ENCODE data around the gene DDIT3. TPM values are rescaled to one million over a fixed set of nuclear protein-coding genes. Genes with fewer than 3 reads are reported as not detected.

DDIT3 gene
- total RNA-seq, 2 experiments from 2014 or later = 32.3 to 42.7 TPM

DNA sequence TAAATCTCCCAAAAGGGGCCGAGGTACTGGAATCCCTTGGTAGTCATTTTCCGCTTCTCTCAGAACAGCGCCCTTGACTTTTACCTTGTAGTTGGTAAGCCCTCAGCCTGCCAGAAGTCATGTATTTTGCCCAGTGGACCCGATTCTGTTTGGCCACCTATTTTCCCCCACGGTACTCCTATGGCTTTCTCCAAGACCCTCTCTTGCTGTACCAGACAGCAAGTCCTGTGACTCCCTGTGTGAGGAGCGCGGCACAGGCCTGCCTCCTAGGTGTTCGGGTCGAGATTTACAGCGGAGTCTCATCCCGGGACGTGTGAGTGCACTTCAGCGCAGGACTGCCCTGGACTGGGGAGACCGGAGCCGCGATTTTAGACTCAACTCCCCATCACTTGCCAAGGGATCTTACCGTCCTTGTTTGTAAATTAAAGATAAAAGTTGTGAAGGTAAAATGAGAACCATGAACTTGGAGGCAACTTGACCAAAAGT is 1.3 kb upstream of the DDIT3 start:
- ChIA-PET CTCF (ENCODE audit: unreplicated experiment) (no interaction called here), POLR2A (interaction anchor here (0.7 to 1.2 kb wide), 2 partner anchors 42 to 110 kb away, joined by 3 to 4 read pairs; partner anchors contain the start of gene ARHGAP9)
- peaks cover 44% of the 10 kb centered on the region for H3K79me2 ChIP-seq (ENCODE audit: insufficient read depth, low read depth, low read length)
- peaks cover 60% of the 10 kb centered on the region for H3K36me3 ChIP-seq (ENCODE audit: insufficient read depth, low read length)
- peak overlapping the region; percentile 54; the same call in 1 of the 2 replicates for H2AFZ ChIP-seq (ENCODE audit: low read length)
- peaks cover 22% of the 10 kb centered on the region for H4K20me1 ChIP-seq (ENCODE audit: insufficient read depth, low read length)
- intact Hi-C loops (cut with micrococcal nuclease; ENCODE audit: unreplicated experiment) = loop anchor here (2.0 to 5.0 kb wide), 4 partner anchors 25 to 281 kb away; partner anchors contain the start of genes CDK4, DCTN2 and PIP4K2C
- no TSS peak for BruUV-seq (replicated peaks)
- H3K27ac ChIP-seq (ENCODE audit: low read depth, low read length, poor library complexity, severe bottlenecking) = peak overlapping the region; percentile 97
- peaks cover 52% of the 10 kb centered on the region for H3K4me1 ChIP-seq (ENCODE audit: insufficient read depth, low read length, poor library complexity, severe bottlenecking)
- H3K9me3 ChIP-seq (ENCODE audit: low read length) = no peaks in the 10 kb centered on the region
- H3K4me3 ChIP-seq (ENCODE audit: low read depth, low read length, poor library complexity, severe bottlenecking) = peak overlapping the region; percentile 83
- H3K4me2 ChIP-seq (ENCODE audit: low read length) = peak overlapping the region; percentile 94
- no peaks in the 10 kb centered on the region for H3K9me2 ChIP-seq (ENCODE audit: insufficient read depth, low read length)
- no peak for DNase-seq (ENCODE audit: low spot score)
- no peak for TF ChIP-seq EZH2phosphoT487 (IDR thresholded peaks at IDR 0.05; ENCODE audit: borderline replicate concordance, low read depth, low read length)
- TF ChIP-seq CTCF (conservative IDR thresholded peaks at IDR 0.05; ENCODE audit: low read length) = peak; percentile 51; the same call in 1 of the 2 replicates

- TF ChIP-seq EZH2phosphoT487 (IDR thresholded peaks at IDR 0.05; ENCODE audit: borderline replicate concordance, low read depth, low read length) = no peak
- TF ChIP-seq CTCF (conservative IDR thresholded peaks at IDR 0.05; ENCODE audit: low read length) = no peak
- Histone ChIP-seq H3K4me2 (ENCODE audit: low read length) (peak overlapping the region; percentile 93), H3K79me2 (ENCODE audit: insufficient read depth, low read depth, low read length) (peaks cover 40% of the 10 kb centered on the region), H3K9me2 (ENCODE audit: insufficient read depth, low read length) (no peaks in the 10 kb centered on the region), H3K4me1 (ENCODE audit: insufficient read depth, low read length, poor library complexity, severe bottlenecking) (peaks cover 44% of the 10 kb centered on the region), H2AFZ (ENCODE audit: low read length) (no peak overlapping the region), H3K9me3 (ENCODE audit: low read length) (no peaks in the 10 kb centered on the region), H3K27ac (ENCODE audit: low read depth, low read length, poor library complexity, severe bottlenecking) (peak overlapping the region; percentile 78), H3K36me3 (ENCODE audit: insufficient read depth, low read length) (peaks cover 60% of the 10 kb centered on the region), H3K4me3 (ENCODE audit: low read depth, low read length, poor library complexity, severe bottlenecking) (peak overlapping the region; percentile 84), H4K20me1 (ENCODE audit: insufficient read depth, low read length) (peaks cover 21% of the 10 kb centered on the region)
- no TSS peak for BruUV-seq (replicated peaks)
- intact Hi-C loops (cut with micrococcal nuclease; ENCODE audit: unreplicated experiment) = loop anchor here (1.0 to 5.0 kb wide), 4 partner anchors 32 to 279 kb away; partner anchors contain the start of genes CDK4 and GLI1
- CTCF ChIA-PET (ENCODE audit: unreplicated experiment) = no interaction called here
- peak; percentile 47 for DNase-seq (ENCODE audit: low spot score)
- POLR2A ChIA-PET = interaction anchor here (0.9 kb wide), 1 partner anchor 34 kb away, joined by 3 read pairs; no protein-coding TSS in a partner anchor
These were observed 590 bp downstream of the DDIT3 start for GRCh38 chr12:57519796-57520052.
